Measurements from ENCODE around the gene TNS3. TPM values are rescaled to one million over a fixed set of nuclear protein-coding genes. Genes with fewer than 3 reads are reported as not detected.

The TNS3 gene
- total and polyA plus RNA-seq, 2 of the 13 experiments (the other 11 are each of a cell fraction or from before 2014, with no cell fraction given), result 52.9 to 55.7 TPM

DNA sequence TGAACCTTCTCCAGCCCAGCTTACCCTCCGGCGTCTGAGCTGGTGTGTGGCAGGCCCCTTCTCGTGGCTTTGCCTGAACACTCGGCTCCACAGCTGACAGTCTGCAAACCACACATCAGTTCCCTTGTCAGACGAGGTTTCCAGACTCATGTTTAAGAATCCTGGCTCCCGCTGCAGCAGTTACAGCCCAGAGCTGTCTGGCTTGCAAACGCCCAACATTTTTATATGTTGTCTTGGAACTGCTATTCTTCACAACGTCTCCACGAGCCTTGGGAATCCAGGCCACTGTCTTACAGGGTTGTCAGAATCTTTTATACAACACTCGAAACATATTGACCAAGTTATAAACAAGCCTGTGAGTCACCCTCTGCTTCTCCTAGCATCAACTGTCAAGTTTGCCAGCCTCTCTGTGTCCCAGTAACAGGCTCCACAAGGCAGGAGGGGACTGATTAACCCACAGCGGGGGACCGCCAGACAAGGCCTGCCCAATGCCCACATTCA lies 68.1 kb downstream of the TNS3 start:
- peaks cover 52% of the 10 kb centered on the region for H4K20me1 ChIP-seq (ENCODE audit: insufficient read depth, low read length)
- 70% methylated on average over 10 of the region's 12 CpGs for WGBS (ENCODE audit: low lambda C conversion rate)
- no peaks in the 10 kb centered on the region for H3K27me3 ChIP-seq (ENCODE audit: control insufficient read depth in 1 of 2, insufficient read depth in 2 of 2, low read length in 2 of 2)
- H3K4me3 ChIP-seq (replicated peaks in 1 of 3; ENCODE audit: insufficient read depth in 1 of 3, low read depth in 2 of 3, low read length in 3 of 3), result no peak overlapping the region
- in situ Hi-C loops (cut with HindIII; ENCODE audit: extremely low pct_ligation_motif_present, low pct_unique_long_range_greater_than_20kb), result no loop called here
- H3K9me3 ChIP-seq (ENCODE audit: low read length), result no peaks in the 10 kb centered on the region
- ChIA-PET POLR2A (interaction anchor here (1.1 to 1.4 kb wide), 3 partner anchors 25 to 39 kb away, joined by 3 to 5 read pairs (median 5); no protein-coding TSS in a partner anchor), CTCF (ENCODE audit: low intra/inter-chr PET ratio, low total read pairs) (no interaction called here)
- no peak overlapping the region for H3K4me2 ChIP-seq (ENCODE audit: low read depth, low read length)
- H3K4me1 ChIP-seq (ENCODE audit: insufficient read depth, low read length), result peaks cover 79% of the 10 kb centered on the region
- peak overlapping the region; percentile 25 for H3K27ac ChIP-seq (ENCODE audit: extremely low read length, insufficient read depth, low read length)
- no TSS peak for BruUV-seq (replicated peaks)
- no peak for FAIRE-seq
- no peak overlapping the region for H2AFZ ChIP-seq (ENCODE audit: low read length)
- H3K9ac ChIP-seq (ENCODE audit: insufficient read depth, low read depth, low read length), result no peak overlapping the region
- H3K79me2 ChIP-seq (ENCODE audit: insufficient read depth, low read length), result peaks cover 94% of the 10 kb centered on the region
- H3K36me3 ChIP-seq (replicated peaks in 1 of 2; ENCODE audit: control insufficient read depth in 1 of 2, insufficient read depth in 2 of 2, low read length in 2 of 2), result peaks cover 18 to 63% of the 10 kb centered on the region in 2 experiments
- intact Hi-C loops (cut with micrococcal nuclease; ENCODE audit: unreplicated experiment), result loop anchor here (5.0 kb wide), 1 partner anchor 36 kb away; no protein-coding TSS in a partner anchor
- DNase-seq (ENCODE audit: low spot score), result no peak
- peak; percentile 25; the same call in 1 of the 3 replicates for ATAC-seq
- TF ChIP-seq MYC (CRISPR knock-in tag; IDR thresholded peaks at IDR 0.05; ENCODE audit: borderline replicate concordance) (no peak), ISL2 (CRISPR knock-in tag; IDR thresholded peaks at IDR 0.05) (no peak), ZNF816 (CRISPR knock-in tag; IDR thresholded peaks at IDR 0.05; ENCODE audit: borderline replicate concordance) (0 out of 2 replicates have a peak, but pooled peaks have one; percentile 61), CCDC6 (CRISPR knock-in tag; IDR thresholded peaks at IDR 0.05) (no peak), BRD4 (CRISPR knock-in tag; IDR thresholded peaks at IDR 0.05) (no peak), ZBTB25 (CRISPR knock-in tag; IDR thresholded peaks at IDR 0.05) (no peak), ZNF382 (CRISPR knock-in tag; IDR thresholded peaks at IDR 0.05; ENCODE audit: borderline replicate concordance) (no peak), NFRKB (IDR thresholded peaks at IDR 0.05) (no peak), NFIC (IDR thresholded peaks at IDR 0.05; ENCODE audit: low read length) (no peak)
- TF ChIP-seq, protein P1, sequence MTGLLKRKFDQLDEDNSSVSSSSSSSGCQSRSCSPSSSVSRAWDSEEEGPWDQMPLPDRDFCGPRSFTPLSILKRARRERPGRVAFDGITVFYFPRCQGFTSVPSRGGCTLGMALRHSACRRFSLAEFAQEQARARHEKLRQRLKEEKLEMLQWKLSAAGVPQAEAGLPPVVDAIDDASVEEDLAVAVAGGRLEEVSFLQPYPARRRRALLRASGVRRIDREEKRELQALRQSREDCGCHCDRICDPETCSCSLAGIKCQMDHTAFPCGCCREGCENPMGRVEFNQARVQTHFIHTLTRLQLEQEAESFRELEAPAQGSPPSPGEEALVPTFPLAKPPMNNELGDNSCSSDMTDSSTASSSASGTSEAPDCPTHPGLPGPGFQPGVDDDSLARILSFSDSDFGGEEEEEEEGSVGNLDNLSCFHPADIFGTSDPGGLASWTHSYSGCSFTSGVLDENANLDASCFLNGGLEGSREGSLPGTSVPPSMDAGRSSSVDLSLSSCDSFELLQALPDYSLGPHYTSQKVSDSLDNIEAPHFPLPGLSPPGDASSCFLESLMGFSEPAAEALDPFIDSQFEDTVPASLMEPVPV (CRISPR knock-in tag; IDR thresholded peaks at IDR 0.05), result no peak
- TF ChIP-seq, protein P2, sequence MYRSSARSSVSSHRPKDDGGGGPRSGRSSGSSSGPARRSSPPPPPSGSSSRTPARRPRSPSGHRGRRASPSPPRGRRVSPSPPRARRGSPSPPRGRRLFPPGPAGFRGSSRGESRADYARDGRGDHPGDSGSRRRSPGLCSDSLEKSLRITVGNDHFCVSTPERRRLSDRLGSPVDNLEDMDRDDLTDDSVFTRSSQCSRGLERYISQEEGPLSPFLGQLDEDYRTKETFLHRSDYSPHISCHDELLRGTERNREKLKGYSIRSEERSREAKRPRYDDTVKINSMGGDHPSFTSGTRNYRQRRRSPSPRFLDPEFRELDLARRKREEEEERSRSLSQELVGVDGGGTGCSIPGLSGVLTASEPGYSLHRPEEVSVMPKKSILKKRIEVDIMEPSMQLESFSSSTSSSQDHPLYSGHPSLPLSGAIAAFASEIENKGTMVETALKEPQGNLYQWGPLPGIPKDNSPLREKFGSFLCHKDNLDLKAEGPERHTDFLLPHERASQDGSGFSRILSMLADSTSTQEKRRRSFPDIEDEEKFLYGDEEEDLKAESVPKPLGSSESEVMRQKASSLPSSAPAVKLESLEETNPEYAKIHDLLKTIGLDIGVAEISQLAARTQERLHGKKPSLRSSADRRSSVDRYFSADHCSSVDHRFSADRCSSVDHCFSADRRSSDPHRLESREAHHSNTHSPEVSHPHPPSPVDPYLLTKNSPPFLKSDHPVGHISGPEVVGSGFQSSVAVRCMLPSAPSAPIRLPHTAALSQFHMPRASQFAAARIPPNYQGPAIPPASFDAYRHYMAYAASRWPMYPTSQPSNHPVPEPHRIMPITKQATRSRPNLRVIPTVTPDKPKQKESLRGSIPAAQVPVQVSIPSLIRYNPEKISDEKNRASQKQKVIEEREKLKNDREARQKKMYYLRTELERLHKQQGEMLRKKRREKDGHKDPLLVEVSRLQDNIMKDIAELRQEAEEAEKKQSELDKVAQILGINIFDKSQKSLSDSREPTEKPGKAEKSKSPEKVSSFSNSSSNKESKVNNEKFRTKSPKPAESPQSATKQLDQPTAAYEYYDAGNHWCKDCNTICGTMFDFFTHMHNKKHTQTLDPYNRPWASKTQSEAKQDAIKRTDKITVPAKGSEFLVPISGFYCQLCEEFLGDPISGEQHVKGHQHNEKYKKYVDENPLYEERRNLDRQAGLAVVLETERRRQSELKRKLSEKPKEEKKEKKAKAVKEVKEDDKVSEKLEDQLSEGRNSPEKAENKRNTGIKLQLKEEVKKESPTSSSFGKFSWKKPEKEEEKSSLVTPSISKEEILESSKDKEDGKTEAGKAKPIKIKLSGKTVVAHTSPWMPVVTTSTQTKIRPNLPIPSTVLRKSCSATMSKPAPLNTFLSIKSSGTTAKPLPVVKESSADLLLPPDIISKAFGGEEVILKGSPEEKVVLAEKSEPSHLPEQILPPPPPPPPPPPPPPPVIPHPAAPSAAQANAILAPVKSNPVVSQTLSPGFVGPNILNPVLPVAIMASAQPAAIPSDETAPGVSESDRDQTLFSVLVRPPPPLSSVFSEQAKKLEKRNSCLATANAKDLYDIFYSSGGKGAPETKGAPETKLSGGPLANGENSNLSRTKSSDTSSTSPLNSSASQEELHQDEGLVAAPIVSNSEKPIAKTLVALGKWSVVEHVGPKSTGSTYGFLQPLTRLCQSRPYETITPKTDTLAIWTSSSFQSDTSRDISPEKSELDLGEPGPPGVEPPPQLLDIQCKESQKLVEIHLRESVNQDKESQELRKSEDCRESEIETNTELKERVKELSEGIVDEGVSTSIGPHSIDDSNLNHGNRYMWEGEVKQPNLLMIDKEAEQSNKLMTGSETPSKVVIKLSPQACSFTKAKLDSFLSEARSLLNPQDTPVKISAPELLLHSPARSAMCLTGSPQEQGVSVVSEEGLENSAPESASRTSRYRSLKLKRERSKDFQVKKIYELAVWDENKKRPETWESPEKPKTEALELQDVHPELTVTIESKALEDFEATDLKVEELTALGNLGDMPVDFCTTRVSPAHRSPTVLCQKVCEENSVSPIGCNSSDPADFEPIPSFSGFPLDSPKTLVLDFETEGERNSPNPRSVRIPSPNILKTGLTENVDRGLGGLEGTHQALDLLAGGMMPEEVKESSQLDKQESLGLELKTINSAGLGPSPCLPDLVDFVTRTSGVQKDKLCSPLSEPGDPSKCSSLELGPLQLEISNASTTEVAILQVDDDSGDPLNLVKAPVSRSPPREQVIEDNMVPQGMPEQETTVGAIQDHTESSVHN (CRISPR knock-in tag; IDR thresholded peaks at IDR 0.05), result no peak
- TF ChIP-seq, protein P3, sequence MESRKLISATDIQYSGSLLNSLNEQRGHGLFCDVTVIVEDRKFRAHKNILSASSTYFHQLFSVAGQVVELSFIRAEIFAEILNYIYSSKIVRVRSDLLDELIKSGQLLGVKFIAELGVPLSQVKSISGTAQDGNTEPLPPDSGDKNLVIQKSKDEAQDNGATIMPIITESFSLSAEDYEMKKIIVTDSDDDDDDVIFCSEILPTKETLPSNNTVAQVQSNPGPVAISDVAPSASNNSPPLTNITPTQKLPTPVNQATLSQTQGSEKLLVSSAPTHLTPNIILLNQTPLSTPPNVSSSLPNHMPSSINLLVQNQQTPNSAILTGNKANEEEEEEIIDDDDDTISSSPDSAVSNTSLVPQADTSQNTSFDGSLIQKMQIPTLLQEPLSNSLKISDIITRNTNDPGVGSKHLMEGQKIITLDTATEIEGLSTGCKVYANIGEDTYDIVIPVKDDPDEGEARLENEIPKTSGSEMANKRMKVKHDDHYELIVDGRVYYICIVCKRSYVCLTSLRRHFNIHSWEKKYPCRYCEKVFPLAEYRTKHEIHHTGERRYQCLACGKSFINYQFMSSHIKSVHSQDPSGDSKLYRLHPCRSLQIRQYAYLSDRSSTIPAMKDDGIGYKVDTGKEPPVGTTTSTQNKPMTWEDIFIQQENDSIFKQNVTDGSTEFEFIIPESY (CRISPR knock-in tag; IDR thresholded peaks at IDR 0.05), result peak; percentile 84

All from HepG2 (cell line).